Measurements from ENCODE around the gene EFCAB6. TPM values are rescaled to one million over a fixed set of nuclear protein-coding genes. Genes with fewer than 3 reads are reported as not detected.
"Not testable (repeated sequence)": the region's sequence is repeated elsewhere in the genome, so short reads cannot be mapped to it uniquely, and the experiment has no call there.

EFCAB6 gene
- total and polyA plus RNA-seq, 2 donors (not counting 3 experiments of a cell fraction or from before 2014, with no cell fraction given) = 0.07 to 0.31 TPM

DNA sequence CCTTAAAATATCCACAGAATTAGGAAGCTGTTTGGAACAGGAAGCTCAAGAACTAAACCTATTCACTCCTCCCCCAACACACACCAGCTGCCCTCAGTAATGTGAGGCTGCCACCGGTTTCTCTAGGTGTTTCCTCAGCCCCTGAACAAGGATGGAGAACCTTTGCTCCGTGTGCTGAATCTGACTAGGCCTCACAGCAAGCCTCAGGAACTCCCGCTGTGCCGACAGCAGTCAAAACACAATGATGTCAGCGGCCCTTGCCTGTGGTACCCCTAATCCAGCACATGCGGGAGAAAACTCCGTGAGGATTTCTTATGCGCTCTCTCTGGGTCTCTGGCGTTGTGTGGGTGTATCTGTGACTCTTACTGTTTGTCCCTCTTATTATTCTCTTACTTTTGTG lies 153.3 kb downstream of the EFCAB6 start:
- no TSS peak for BruUV-seq (replicated peaks)
- POLR2A ChIA-PET = no interaction called here
- dilution Hi-C loops (cut with MboI; ENCODE audit: extremely low pct_ligation_motif_present, low sequenced_read_pairs) = no loop called here
- no peaks in the 10 kb centered on the region for H3K9me3 ChIP-seq (replicated peaks; ENCODE audit: control insufficient read depth, insufficient read depth, low read length)
- H4K20me1 ChIP-seq (replicated peaks; ENCODE audit: control insufficient read depth, extremely low read depth, insufficient read depth, low read length) = no peaks in the 10 kb centered on the region
- DNase-seq (ENCODE audit: low read depth, low spot score) (no peak), FAIRE-seq (no peak)
- H3K4me2 ChIP-seq (ENCODE audit: insufficient read depth, low read length) = no peak overlapping the region
- intact Hi-C loops (cut with micrococcal nuclease) = no loop called here
- H3K27me3 ChIP-seq (ENCODE audit: control insufficient read depth in 2 of 2, insufficient read depth in 2 of 2, low read length in 2 of 2) = no peaks in the 10 kb centered on the region
- H3K9ac ChIP-seq (replicated peaks; ENCODE audit: extremely low read depth, insufficient read depth, low read length) = no peak overlapping the region
- no peak for TF ChIP-seq FOS (IDR thresholded peaks at IDR 0.05; ENCODE audit: borderline replicate concordance, insufficient read depth, low read length)
- no peaks in the 10 kb centered on the region for H3K9me1 ChIP-seq (replicated peaks; ENCODE audit: control insufficient read depth, extremely low read depth, insufficient read depth, low read length)
- H2AFZ ChIP-seq (ENCODE audit: low read depth, low read length) = no peak overlapping the region
- H3K27ac ChIP-seq (ENCODE audit: insufficient read depth, low read depth, low read length) = no peak overlapping the region
- no peaks in the 10 kb centered on the region for H3K36me3 ChIP-seq (ENCODE audit: control insufficient read depth in 2 of 2, extremely low read depth in 1 of 2, insufficient read depth in 2 of 2, low read length in 2 of 2)
- H3K4me1 ChIP-seq (ENCODE audit: control insufficient read depth, extremely low read depth, insufficient read depth, low read length) = no peaks in the 10 kb centered on the region
- CTCF ChIA-PET = interaction anchor here (0.7 kb wide), 1 partner anchor 18 kb away, joined by 3 read pairs; no protein-coding TSS in a partner anchor
- H3K4me3 ChIP-seq (replicated peaks in 1 of 3; ENCODE audit: insufficient read depth in 1 of 3, low read depth in 1 of 3, low read length in 3 of 3) = no peak overlapping the region
- no peaks in the 10 kb centered on the region for H3K79me2 ChIP-seq (ENCODE audit: control insufficient read depth, insufficient read depth, low read length)

DNA sequence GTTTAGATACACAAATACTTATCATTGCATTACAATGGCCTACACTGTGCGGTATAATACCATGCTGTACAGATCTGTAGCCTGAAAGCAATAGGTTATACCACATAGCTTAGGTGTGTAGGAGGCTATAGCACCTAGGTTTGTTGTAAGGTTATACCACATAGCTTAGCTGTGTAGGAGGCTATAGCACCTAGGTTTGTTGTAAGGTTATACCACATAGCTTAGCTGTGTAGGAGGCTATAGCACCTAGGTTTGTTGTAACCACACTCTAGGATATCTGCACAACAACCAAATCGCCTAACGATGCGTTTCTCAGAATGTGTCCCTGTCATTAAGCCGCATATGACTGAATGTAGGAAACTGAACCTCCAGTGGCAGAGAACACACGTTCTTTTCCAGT lies 155.5 kb downstream of the EFCAB6 start:
- H3K9me3 ChIP-seq (replicated peaks; ENCODE audit: control insufficient read depth, insufficient read depth, low read length); H3K4me2 ChIP-seq (ENCODE audit: insufficient read depth, low read length); H3K4me3 ChIP-seq (replicated peaks in 1 of 3; ENCODE audit: insufficient read depth in 1 of 3, low read depth in 1 of 3, low read length in 3 of 3); H3K4me1 ChIP-seq (ENCODE audit: control insufficient read depth, extremely low read depth, insufficient read depth, low read length); H3K27ac ChIP-seq (ENCODE audit: insufficient read depth, low read depth, low read length); FAIRE-seq; H3K79me2 ChIP-seq (ENCODE audit: control insufficient read depth, insufficient read depth, low read length); H4K20me1 ChIP-seq (replicated peaks; ENCODE audit: control insufficient read depth, extremely low read depth, insufficient read depth, low read length); CTCF ChIA-PET; H3K27me3 ChIP-seq (ENCODE audit: control insufficient read depth in 2 of 2, insufficient read depth in 2 of 2, low read length in 2 of 2); H3K36me3 ChIP-seq (ENCODE audit: control insufficient read depth in 2 of 2, extremely low read depth in 1 of 2, insufficient read depth in 2 of 2, low read length in 2 of 2); BruUV-seq (replicated peaks); dilution Hi-C loops (cut with MboI; ENCODE audit: extremely low pct_ligation_motif_present, low sequenced_read_pairs); DNase-seq (ENCODE audit: low read depth, low spot score); H3K9me1 ChIP-seq (replicated peaks; ENCODE audit: control insufficient read depth, extremely low read depth, insufficient read depth, low read length); POLR2A ChIA-PET; H3K9ac ChIP-seq (replicated peaks; ENCODE audit: extremely low read depth, insufficient read depth, low read length); intact Hi-C loops (cut with micrococcal nuclease); H2AFZ ChIP-seq (ENCODE audit: low read depth, low read length): not testable (repeated sequence)

DNA sequence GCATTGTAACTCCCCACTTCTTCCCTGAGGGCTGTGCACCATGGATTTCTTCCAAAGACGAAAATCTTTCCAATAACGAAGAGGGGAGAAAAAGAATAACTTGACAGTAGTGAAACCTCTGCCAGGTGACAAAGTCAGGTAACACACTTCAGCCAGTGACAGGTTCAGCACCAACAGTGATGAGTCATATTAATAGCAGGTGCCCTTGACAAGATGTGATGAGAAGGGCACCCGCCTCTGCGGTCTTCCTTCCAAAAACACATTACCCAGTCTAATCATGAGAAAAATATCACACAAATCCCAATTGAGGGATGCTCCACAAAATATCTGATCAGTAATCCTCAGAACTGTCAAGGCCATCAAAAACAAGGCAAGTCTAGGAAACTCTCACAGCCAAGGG lies 157.8 kb downstream of the EFCAB6 start:
- TF ChIP-seq GATA2 (IDR thresholded peaks at IDR 0.05; ENCODE audit: insufficient read depth, insufficient read length, low read depth, low read length) (no peak), JUN (IDR thresholded peaks at IDR 0.05; ENCODE audit: borderline replicate concordance, insufficient read depth, insufficient read length, low read depth) (no peak), POLR2A (IDR thresholded peaks at IDR 0.05; ENCODE audit: low read depth, low read length) (no peak), FOS (IDR thresholded peaks at IDR 0.05; ENCODE audit: borderline replicate concordance, insufficient read depth, low read length) (no peak)
- TF ChIP-seq, protein P1, sequence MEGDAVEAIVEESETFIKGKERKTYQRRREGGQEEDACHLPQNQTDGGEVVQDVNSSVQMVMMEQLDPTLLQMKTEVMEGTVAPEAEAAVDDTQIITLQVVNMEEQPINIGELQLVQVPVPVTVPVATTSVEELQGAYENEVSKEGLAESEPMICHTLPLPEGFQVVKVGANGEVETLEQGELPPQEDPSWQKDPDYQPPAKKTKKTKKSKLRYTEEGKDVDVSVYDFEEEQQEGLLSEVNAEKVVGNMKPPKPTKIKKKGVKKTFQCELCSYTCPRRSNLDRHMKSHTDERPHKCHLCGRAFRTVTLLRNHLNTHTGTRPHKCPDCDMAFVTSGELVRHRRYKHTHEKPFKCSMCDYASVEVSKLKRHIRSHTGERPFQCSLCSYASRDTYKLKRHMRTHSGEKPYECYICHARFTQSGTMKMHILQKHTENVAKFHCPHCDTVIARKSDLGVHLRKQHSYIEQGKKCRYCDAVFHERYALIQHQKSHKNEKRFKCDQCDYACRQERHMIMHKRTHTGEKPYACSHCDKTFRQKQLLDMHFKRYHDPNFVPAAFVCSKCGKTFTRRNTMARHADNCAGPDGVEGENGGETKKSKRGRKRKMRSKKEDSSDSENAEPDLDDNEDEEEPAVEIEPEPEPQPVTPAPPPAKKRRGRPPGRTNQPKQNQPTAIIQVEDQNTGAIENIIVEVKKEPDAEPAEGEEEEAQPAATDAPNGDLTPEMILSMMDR (IDR thresholded peaks at IDR 0.05; ENCODE audit: extremely low read depth in 1 of 2, insufficient read depth in 1 of 2, low read depth in 1 of 2, low read length in 2 of 2) = no peak
- H2AFZ ChIP-seq (ENCODE audit: low read depth, low read length) = no peak overlapping the region
- no peak overlapping the region for H3K4me2 ChIP-seq (ENCODE audit: insufficient read depth, low read length)
- no peaks in the 10 kb centered on the region for H3K27me3 ChIP-seq (ENCODE audit: control insufficient read depth in 2 of 2, insufficient read depth in 2 of 2, low read length in 2 of 2)
- intact Hi-C loops (cut with micrococcal nuclease) (no loop called here), dilution Hi-C loops (cut with MboI; ENCODE audit: extremely low pct_ligation_motif_present, low sequenced_read_pairs) (no loop called here)
- H3K79me2 ChIP-seq (ENCODE audit: control insufficient read depth, insufficient read depth, low read length) = no peaks in the 10 kb centered on the region
- no TSS peak for BruUV-seq (replicated peaks)
- FAIRE-seq (no peak), DNase-seq (ENCODE audit: low read depth, low spot score) (no peak)
- CTCF ChIA-PET = no interaction called here
- no peak overlapping the region for H3K9ac ChIP-seq (replicated peaks; ENCODE audit: extremely low read depth, insufficient read depth, low read length)
- POLR2A ChIA-PET = no interaction called here
- H4K20me1 ChIP-seq (replicated peaks; ENCODE audit: control insufficient read depth, extremely low read depth, insufficient read depth, low read length) = no peaks in the 10 kb centered on the region
- H3K27ac ChIP-seq (ENCODE audit: insufficient read depth, low read depth, low read length) = no peak overlapping the region
- no peaks in the 10 kb centered on the region for H3K9me3 ChIP-seq (replicated peaks; ENCODE audit: control insufficient read depth, insufficient read depth, low read length)
- H3K36me3 ChIP-seq (ENCODE audit: control insufficient read depth in 2 of 2, extremely low read depth in 1 of 2, insufficient read depth in 2 of 2, low read length in 2 of 2) = no peaks in the 10 kb centered on the region
- no peak overlapping the region for H3K4me3 ChIP-seq (replicated peaks in 1 of 3; ENCODE audit: insufficient read depth in 1 of 3, low read depth in 1 of 3, low read length in 3 of 3)
- no peaks in the 10 kb centered on the region for H3K4me1 ChIP-seq (ENCODE audit: control insufficient read depth, extremely low read depth, insufficient read depth, low read length)
- no peaks in the 10 kb centered on the region for H3K9me1 ChIP-seq (replicated peaks; ENCODE audit: control insufficient read depth, extremely low read depth, insufficient read depth, low read length)

All from endothelial cell of umbilical vein (primary cell).